ENCODE results near the gene SLC44A3. TPM values are rescaled to one million over a fixed set of nuclear protein-coding genes. Genes with fewer than 3 reads are reported as not detected.

The SLC44A3 gene
- total RNA-seq, 1 experiment from 2014 or later: 16.9 TPM

DNA sequence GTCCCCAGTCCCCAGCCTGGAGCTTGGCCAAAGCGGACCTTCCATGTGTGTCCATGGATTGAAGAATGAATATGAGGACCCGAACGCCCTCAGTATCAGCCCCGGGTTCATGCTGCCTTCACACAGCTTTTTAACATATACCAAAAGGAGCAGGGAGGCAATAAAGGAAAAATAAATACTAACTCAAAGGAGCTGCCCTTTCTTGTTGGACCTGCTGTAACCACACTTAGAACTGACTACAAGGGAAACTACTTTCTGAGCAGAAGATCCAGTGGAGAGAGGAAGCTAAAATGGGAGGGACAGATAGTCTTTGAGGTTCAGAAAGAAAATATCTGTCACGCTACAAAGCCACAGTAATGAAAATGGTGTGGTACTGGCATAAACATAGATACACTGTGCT is 58.2 kb downstream of the SLC44A3 start:
- Mint-ChIP-seq H3K36me3 (ENCODE audit: insufficient read depth, unreplicated experiment) (no peaks in the 10 kb centered on the region), H3K9me3 (ENCODE audit: unreplicated experiment) (no peaks in the 10 kb centered on the region), H3K27ac (ENCODE audit: unreplicated experiment) (no peak overlapping the region), H3K4me3 (ENCODE audit: unreplicated experiment) (no peak overlapping the region), H3K4me1 (ENCODE audit: low read depth, unreplicated experiment) (no peaks in the 10 kb centered on the region), H3K27me3 (ENCODE audit: insufficient read depth, unreplicated experiment) (no peaks in the 10 kb centered on the region)
- intact Hi-C loops (cut with micrococcal nuclease; ENCODE audit: unreplicated experiment): no loop called here
- no peaks in the 10 kb centered on the region for H3K9me3 ChIP-seq
- no peaks in the 10 kb centered on the region for H3K27me3 ChIP-seq (replicated peaks; ENCODE audit: control insufficient read depth, insufficient read depth, low read length)
- H3K36me3 ChIP-seq (ENCODE audit: control insufficient read depth, insufficient read depth, low read length): no peaks in the 10 kb centered on the region
- DNase-seq: no peak
- no peak overlapping the region for H3K4me3 ChIP-seq (ENCODE audit: low read depth, low read length)
- H3K4me1 ChIP-seq: no peaks in the 10 kb centered on the region; the same call in 1 of the 2 replicates
- CTCF ChIA-PET: no interaction called here
- TF ChIP-seq, protein P1, sequence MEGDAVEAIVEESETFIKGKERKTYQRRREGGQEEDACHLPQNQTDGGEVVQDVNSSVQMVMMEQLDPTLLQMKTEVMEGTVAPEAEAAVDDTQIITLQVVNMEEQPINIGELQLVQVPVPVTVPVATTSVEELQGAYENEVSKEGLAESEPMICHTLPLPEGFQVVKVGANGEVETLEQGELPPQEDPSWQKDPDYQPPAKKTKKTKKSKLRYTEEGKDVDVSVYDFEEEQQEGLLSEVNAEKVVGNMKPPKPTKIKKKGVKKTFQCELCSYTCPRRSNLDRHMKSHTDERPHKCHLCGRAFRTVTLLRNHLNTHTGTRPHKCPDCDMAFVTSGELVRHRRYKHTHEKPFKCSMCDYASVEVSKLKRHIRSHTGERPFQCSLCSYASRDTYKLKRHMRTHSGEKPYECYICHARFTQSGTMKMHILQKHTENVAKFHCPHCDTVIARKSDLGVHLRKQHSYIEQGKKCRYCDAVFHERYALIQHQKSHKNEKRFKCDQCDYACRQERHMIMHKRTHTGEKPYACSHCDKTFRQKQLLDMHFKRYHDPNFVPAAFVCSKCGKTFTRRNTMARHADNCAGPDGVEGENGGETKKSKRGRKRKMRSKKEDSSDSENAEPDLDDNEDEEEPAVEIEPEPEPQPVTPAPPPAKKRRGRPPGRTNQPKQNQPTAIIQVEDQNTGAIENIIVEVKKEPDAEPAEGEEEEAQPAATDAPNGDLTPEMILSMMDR (IDR thresholded peaks at IDR 0.05; ENCODE audit: insufficient read depth in 1 of 2, low read depth in 1 of 2, low read length in 1 of 2, severe bottlenecking in 1 of 2, unreplicated experiment in 1 of 2): no peak
- no TSS peak for BruUV-seq (replicated peaks)
- POLR2A ChIA-PET: no interaction called here

DNA sequence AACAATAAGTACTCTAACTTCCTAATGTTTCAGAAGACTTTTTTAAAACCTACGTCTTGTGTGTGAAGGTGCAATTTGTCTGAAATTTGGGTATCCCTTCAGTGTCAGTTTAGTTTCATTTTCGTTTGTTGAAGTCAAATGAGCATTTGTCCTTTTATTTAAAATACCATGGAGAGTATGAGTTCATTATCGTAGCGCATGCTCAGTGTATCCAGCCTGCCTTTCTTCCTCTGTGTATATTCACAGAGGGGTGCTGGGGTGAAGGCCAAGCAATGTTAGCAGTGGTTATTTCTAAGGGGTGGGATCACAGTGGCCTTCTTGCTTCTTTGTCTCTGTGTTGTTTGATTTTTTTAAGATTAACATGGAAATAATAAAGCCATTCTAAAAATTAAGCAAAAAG is 63.5 kb downstream of the SLC44A3 start:
- Mint-ChIP-seq H3K27me3 (ENCODE audit: insufficient read depth, unreplicated experiment) (no peaks in the 10 kb centered on the region), H3K9me3 (ENCODE audit: unreplicated experiment) (no peaks in the 10 kb centered on the region), H3K27ac (ENCODE audit: unreplicated experiment) (peak overlapping the region; percentile 55), H3K36me3 (ENCODE audit: insufficient read depth, unreplicated experiment) (peaks cover 21% of the 10 kb centered on the region), H3K4me3 (ENCODE audit: unreplicated experiment) (no peak overlapping the region), H3K4me1 (ENCODE audit: low read depth, unreplicated experiment) (peaks cover 7% of the 10 kb centered on the region)
- H3K9me3 ChIP-seq: no peaks in the 10 kb centered on the region
- TF ChIP-seq, protein P1 (IDR thresholded peaks at IDR 0.05; ENCODE audit: insufficient read depth in 1 of 2, low read depth in 1 of 2, low read length in 1 of 2, severe bottlenecking in 1 of 2, unreplicated experiment in 1 of 2): no peak
- no TSS peak for BruUV-seq (replicated peaks)
- no peak overlapping the region for H3K4me3 ChIP-seq (ENCODE audit: low read depth, low read length)
- H3K36me3 ChIP-seq (ENCODE audit: control insufficient read depth, insufficient read depth, low read length): no peaks in the 10 kb centered on the region
- ChIA-PET POLR2A (no interaction called here), CTCF (no interaction called here)
- no peak for DNase-seq
- H3K4me1 ChIP-seq: peaks cover 5% of the 10 kb centered on the region
- no peaks in the 10 kb centered on the region for H3K27me3 ChIP-seq (replicated peaks; ENCODE audit: control insufficient read depth, insufficient read depth, low read length)
- intact Hi-C loops (cut with micrococcal nuclease; ENCODE audit: unreplicated experiment): loop anchor here (2.0 kb wide), 1 partner anchor 19 kb away; no protein-coding TSS in a partner anchor

DNA sequence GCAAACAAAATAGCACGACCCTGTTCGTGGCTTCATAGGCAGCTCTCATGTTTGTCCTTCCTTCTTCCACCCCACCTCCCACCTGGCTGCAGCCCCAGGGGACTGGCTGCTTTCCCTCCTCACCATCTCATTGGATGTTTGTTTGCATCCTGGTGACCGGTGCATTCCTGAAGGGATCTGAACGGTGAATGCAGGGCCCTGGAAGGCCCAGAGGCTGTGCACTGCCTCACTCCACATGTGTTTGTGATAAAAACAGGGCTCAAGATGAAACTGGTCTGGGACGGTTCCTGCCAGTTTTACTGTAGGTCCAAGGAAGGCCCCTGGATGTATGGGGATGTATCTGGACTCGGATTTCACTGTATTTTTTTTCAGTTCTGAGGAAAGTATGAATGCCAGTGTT is 63.9 kb downstream of the SLC44A3 start:
- intact Hi-C loops (cut with micrococcal nuclease; ENCODE audit: unreplicated experiment): loop anchor here (2.0 kb wide), 1 partner anchor 19 kb away; no protein-coding TSS in a partner anchor
- peak; percentile 58 to 74 for DNase-seq
- no peaks in the 10 kb centered on the region for H3K9me3 ChIP-seq
- H3K9me3 Mint-ChIP-seq (ENCODE audit: unreplicated experiment): no peaks in the 10 kb centered on the region
- no peak overlapping the region for H3K4me3 Mint-ChIP-seq (ENCODE audit: unreplicated experiment)
- ChIA-PET POLR2A (no interaction called here), CTCF (no interaction called here)
- H3K36me3 ChIP-seq (ENCODE audit: control insufficient read depth, insufficient read depth, low read length): no peaks in the 10 kb centered on the region
- H3K27ac Mint-ChIP-seq (ENCODE audit: unreplicated experiment): peak overlapping the region; percentile 55
- TF ChIP-seq, protein P1 (IDR thresholded peaks at IDR 0.05; ENCODE audit: insufficient read depth in 1 of 2, low read depth in 1 of 2, low read length in 1 of 2, severe bottlenecking in 1 of 2, unreplicated experiment in 1 of 2): no peak
- H3K36me3 Mint-ChIP-seq (ENCODE audit: insufficient read depth, unreplicated experiment): peaks cover 23% of the 10 kb centered on the region
- BruUV-seq (replicated peaks): no TSS peak
- H3K4me1 ChIP-seq: peaks cover 5% of the 10 kb centered on the region
- H3K27me3 Mint-ChIP-seq (ENCODE audit: insufficient read depth, unreplicated experiment): no peaks in the 10 kb centered on the region
- no peaks in the 10 kb centered on the region for H3K27me3 ChIP-seq (replicated peaks; ENCODE audit: control insufficient read depth, insufficient read depth, low read length)
- H3K4me1 Mint-ChIP-seq (ENCODE audit: low read depth, unreplicated experiment): peaks cover 7% of the 10 kb centered on the region
- H3K4me3 ChIP-seq (ENCODE audit: low read depth, low read length): no peak overlapping the region
